Sigmoid colon (tissue), 4 donors: Measurements from ENCODE around the gene TNIP3.

Experiments used
- EP300 ChIP-seq, 4 donors: sonication (generic); formaldehyde crosslinking; IDR thresholded peaks; one replicate each; pipeline ENCODE4 v1.6.1; 2017; ENCODE audit warnings: antibody characterized with exemption in 4 of 4
- POLR2A ChIP-seq, 2 donors: fragments of 450-650 bp; IDR thresholded peaks; one replicate each; pipeline ENCODE4 v1.6.1; 2016; ENCODE audit warnings: antibody characterized with exemption in 2 of 2, mild to moderate bottlenecking in 2 of 2, moderate library complexity in 2 of 2
- POLR2AphosphoS5 ChIP-seq, 4 donors: sonication (generic); formaldehyde crosslinking; IDR thresholded peaks; one replicate each; pipeline ENCODE4 v1.6.1; 2017; ENCODE audit warnings: antibody characterized with exemption in 4 of 4
- TF ChIP-seq, protein P1 (sequence below), 4 experiments: fragments of 450-650 bp in 3 of 4; fragments of 200-600 bp in 1 of 4; IDR thresholded peaks; one replicate each; pipeline ENCODE4 v1.5.1; 2016 to 2019; ENCODE audit warnings: antibody characterized with exemption in 4 of 4, mild to moderate bottlenecking in 3 of 4, moderate library complexity in 2 of 4

DNA sequence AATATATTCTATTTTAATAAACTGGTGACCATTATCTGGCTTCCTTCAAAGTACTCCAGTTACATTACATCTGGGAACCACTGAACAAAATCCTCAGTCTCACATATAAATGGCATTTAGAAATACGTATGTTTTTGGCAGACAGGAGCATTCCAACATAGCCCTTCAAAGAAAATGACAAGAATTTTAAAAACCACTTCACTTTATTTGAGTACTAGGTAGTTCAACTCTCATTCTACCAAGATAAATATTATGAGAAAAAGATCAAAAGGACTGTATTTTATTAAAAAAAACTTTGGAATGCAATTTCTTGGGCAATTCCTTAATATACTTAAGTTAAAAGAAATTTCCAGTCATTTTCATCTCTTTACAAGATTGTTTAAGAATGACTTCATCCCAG, 17.6 kb downstream of the TNIP3 start:
- TF ChIP-seq, protein P1, sequence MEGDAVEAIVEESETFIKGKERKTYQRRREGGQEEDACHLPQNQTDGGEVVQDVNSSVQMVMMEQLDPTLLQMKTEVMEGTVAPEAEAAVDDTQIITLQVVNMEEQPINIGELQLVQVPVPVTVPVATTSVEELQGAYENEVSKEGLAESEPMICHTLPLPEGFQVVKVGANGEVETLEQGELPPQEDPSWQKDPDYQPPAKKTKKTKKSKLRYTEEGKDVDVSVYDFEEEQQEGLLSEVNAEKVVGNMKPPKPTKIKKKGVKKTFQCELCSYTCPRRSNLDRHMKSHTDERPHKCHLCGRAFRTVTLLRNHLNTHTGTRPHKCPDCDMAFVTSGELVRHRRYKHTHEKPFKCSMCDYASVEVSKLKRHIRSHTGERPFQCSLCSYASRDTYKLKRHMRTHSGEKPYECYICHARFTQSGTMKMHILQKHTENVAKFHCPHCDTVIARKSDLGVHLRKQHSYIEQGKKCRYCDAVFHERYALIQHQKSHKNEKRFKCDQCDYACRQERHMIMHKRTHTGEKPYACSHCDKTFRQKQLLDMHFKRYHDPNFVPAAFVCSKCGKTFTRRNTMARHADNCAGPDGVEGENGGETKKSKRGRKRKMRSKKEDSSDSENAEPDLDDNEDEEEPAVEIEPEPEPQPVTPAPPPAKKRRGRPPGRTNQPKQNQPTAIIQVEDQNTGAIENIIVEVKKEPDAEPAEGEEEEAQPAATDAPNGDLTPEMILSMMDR (IDR thresholded peaks at IDR 0.05), result no peak
- TF ChIP-seq POLR2AphosphoS5 (IDR thresholded peaks at IDR 0.05) (no peak), POLR2A (IDR thresholded peaks at IDR 0.05) (no peak), EP300 (IDR thresholded peaks at IDR 0.05) (no peak)
